ENCODE results near the gene CD247.

The CD247 gene

DNA sequence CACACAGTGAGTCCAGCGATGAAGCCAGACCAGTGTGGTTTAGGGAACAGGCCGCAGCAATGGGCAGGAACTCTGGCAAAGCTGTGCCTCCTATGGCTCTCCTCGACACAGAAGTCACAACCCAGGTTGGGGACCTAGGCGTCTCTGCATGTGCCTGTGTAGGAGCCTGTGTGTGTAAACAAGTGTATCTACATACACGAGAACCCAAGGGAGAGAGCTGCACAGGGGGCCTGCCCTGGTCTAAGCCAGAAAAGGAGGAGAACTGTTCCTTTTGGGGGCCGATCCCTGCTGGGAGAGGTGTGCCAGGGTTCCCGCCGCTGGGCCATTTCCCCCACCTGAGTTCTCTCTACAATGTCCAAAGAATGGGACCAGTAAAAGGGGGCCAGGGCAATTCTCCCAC is 56.0 kb downstream of the CD247 start:
- no peaks in the 10 kb centered on the region for H3K9me3 Mint-ChIP-seq
- ATAC-seq (ENCODE audit: low read depth), result no peak
- H3K4me3 Mint-ChIP-seq, result no peak overlapping the region
- H3K4me1 Mint-ChIP-seq, result peaks cover 2% of the 10 kb centered on the region
- no peaks in the 10 kb centered on the region for H3K36me3 Mint-ChIP-seq
- peaks cover 2% of the 10 kb centered on the region for H3K27me3 Mint-ChIP-seq
- H3K27ac Mint-ChIP-seq, result no peak overlapping the region
- DNase-seq (ENCODE audit: low spot score in 2 of 2), result no peak

DNA sequence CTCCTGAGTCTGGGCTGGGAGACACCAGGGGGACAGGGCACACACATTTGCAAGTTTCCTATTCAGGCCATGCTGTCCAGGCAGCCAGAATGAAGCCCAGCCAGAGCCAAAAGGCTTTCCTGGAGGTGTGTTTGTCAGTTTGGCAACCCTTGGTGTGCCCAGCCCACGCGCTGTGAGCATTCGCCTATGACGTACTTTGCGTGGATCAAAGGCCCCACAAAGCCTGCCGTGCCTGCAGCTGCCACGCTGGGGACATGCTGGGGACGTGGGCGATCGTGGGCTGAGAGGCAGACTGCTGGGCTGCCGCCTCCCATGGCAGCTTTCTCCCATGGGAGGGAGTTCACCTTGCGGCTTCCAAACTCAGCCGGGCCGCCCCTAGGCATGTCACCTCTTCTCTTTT is 57.5 kb downstream of the CD247 start:
- Mint-ChIP-seq H3K27ac (no peak overlapping the region), H3K4me1 (peaks cover 11% of the 10 kb centered on the region), H3K4me3 (no peak overlapping the region), H3K27me3 (peaks cover 2% of the 10 kb centered on the region), H3K36me3 (no peaks in the 10 kb centered on the region), H3K9me3 (no peaks in the 10 kb centered on the region)
- no peak for ATAC-seq (ENCODE audit: low read depth)
- DNase-seq (ENCODE audit: low spot score in 2 of 2), result no peak

GRCh38 chr1:167457936-167458584 is 60.3 kb downstream of the CD247 start:
- DNase-seq (ENCODE audit: low spot score in 2 of 2), result no peak
- Mint-ChIP-seq H3K9me3 (no peaks in the 10 kb centered on the region), H3K36me3 (no peaks in the 10 kb centered on the region), H3K4me1 (peaks cover 13% of the 10 kb centered on the region), H3K4me3 (no peak overlapping the region), H3K27ac (peak overlapping the region; percentile 15), H3K27me3 (peaks cover 2% of the 10 kb centered on the region)
- no peak for ATAC-seq (ENCODE audit: low read depth)

DNA sequence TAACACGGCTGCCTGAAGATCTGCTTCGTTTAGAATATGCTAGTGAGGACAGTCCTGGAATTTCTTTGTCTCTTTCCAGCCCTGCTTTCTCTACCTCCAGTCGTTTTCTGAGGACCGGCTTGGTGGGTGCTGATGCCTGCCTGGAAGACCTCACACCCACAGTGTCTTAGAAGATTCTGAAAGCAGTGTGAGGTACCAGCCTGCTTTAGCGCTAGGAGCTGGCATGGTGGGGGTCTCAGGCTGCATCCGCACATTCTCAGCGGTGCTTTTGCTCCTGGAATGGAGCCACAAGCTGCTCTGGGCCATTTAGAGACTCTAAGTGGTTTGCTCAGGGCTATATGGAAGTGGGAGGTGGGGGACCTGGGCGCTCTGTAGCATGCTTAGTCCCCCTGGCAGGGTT is 61.4 kb downstream of the CD247 start:
- Mint-ChIP-seq H3K36me3 (no peaks in the 10 kb centered on the region), H3K27ac (peak overlapping the region; percentile 89), H3K4me3 (no peak overlapping the region), H3K4me1 (peaks cover 13% of the 10 kb centered on the region), H3K9me3 (no peaks in the 10 kb centered on the region), H3K27me3 (peaks cover 2% of the 10 kb centered on the region)
- ATAC-seq (ENCODE audit: low read depth), result no peak
- DNase-seq (ENCODE audit: low spot score in 2 of 2), result no peak

DNA sequence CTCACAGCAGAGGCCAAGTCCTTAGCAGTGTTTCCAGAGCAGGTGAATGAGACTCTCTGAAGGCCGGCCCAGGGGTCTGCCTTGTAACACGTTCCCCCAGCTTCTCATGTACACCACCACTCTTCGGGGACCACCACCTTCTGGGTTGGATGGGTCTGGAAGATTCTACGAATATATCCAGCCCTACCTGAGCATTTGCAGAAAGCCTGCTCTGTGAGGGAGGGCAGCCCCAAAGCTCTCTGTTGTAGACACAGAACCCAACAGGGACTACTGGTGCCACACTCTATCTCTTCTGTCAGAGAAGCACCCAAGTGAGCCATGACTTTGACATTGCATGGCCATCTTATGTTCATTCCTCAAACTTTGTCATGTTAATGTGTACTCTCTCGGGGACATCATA is 61.8 kb downstream of the CD247 start:
- H3K4me1 Mint-ChIP-seq, result peaks cover 13% of the 10 kb centered on the region
- no peak for ATAC-seq (ENCODE audit: low read depth)
- H3K27me3 Mint-ChIP-seq, result peaks cover 2% of the 10 kb centered on the region
- no peaks in the 10 kb centered on the region for H3K9me3 Mint-ChIP-seq
- H3K36me3 Mint-ChIP-seq, result no peaks in the 10 kb centered on the region
- no peak for DNase-seq (ENCODE audit: low spot score in 2 of 2)
- peak overlapping the region; percentile 87 for H3K4me3 Mint-ChIP-seq
- peak overlapping the region; percentile 89 for H3K27ac Mint-ChIP-seq

DNA sequence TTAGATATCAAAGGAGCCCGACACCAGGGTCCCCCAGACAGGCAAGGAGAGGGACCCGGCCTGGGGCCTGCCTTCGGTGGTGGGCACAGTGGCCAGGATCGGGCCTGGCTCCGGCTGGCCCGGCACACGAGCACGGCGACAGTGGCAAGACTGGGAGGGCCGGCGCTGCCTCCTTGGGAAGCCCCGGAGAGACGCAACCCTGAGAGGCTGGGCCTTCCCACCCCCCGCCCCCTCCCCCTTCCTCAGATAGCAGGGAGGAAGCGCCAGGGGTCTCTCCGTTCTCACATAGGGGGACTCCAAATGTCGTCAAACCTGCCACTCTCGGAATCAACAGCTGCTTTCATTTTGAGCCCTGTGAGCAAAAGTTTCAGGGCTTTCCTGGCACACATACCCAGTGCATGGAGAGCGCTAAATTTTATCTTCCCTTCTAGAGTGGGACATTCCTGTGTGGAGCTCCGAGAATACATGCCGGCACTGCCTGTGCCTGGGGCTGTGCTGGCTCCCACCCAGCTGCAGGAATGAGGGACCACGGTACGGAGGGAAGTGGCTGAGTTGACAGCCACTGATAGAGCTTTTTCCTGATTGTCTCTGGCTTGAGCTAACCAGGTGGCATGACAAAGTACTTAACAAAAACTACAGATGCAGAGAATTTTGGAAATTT is 62.4 kb downstream of the CD247 start:
- no peaks in the 10 kb centered on the region for H3K9me3 Mint-ChIP-seq
- DNase-seq (ENCODE audit: low spot score in 2 of 2) (no peak), ATAC-seq (ENCODE audit: low read depth) (peak; percentile 60)
- H3K4me3 Mint-ChIP-seq, result peak overlapping the region; percentile 87
- H3K27me3 Mint-ChIP-seq, result peaks cover 2% of the 10 kb centered on the region
- peak overlapping the region; percentile 89 for H3K27ac Mint-ChIP-seq
- H3K4me1 Mint-ChIP-seq, result peaks cover 13% of the 10 kb centered on the region
- no peaks in the 10 kb centered on the region for H3K36me3 Mint-ChIP-seq

GRCh38 chr1:167454894-167455785 is 63.2 kb downstream of the CD247 start:
- Mint-ChIP-seq H3K27ac (peak overlapping the region; percentile 55), H3K9me3 (no peaks in the 10 kb centered on the region), H3K36me3 (no peaks in the 10 kb centered on the region), H3K4me3 (peak overlapping the region; percentile 87), H3K27me3 (peaks cover 2% of the 10 kb centered on the region), H3K4me1 (peaks cover 16% of the 10 kb centered on the region)
- ATAC-seq (ENCODE audit: low read depth) (peak; percentile 80), DNase-seq (ENCODE audit: low spot score in 2 of 2) (peak; percentile 45 to 59)

- no peak for DNase-seq (ENCODE audit: low spot score in 2 of 2)
- no peaks in the 10 kb centered on the region for H3K36me3 Mint-ChIP-seq
These were observed 63.9 kb downstream of the CD247 start for GRCh38 chr1:167454304-167454893.

DNA sequence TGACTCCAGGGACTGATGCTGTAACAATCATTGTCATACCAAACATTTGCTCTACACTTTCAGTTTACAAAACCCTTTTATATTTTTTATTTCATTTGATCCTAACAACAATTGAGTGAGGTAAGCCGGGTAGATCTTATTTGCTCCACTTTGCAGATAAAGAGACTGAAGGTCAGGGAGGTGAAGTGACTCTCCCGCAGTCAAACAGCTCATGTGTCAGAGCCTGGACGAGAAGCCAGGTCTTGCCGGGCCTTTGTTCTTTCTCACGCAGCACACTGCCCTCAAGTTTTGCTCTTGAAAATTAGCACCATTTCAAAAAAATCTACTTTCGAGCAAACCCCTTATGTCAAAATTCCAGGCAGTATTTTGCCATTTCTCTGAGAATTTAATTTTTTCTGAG is 65.2 kb downstream of the CD247 start:
- Mint-ChIP-seq H3K9me3 (no peaks in the 10 kb centered on the region), H3K27me3 (peaks cover 2% of the 10 kb centered on the region), H3K27ac (no peak overlapping the region), H3K4me1 (peaks cover 16% of the 10 kb centered on the region), H3K36me3 (no peaks in the 10 kb centered on the region), H3K4me3 (no peak overlapping the region)
- no peak for DNase-seq (ENCODE audit: low spot score in 2 of 2)
- ATAC-seq (ENCODE audit: low read depth), result no peak

More at GRCh38 chr1:167454304-167454893, 63.9 kb downstream of the CD247 start:
- Mint-ChIP-seq H3K27me3 (peaks cover 2% of the 10 kb centered on the region), H3K4me1 (peaks cover 16% of the 10 kb centered on the region), H3K9me3 (no peaks in the 10 kb centered on the region), H3K4me3 (peak overlapping the region; percentile 87), H3K27ac (no peak overlapping the region)
- ATAC-seq (ENCODE audit: low read depth), result no peak

DNA sequence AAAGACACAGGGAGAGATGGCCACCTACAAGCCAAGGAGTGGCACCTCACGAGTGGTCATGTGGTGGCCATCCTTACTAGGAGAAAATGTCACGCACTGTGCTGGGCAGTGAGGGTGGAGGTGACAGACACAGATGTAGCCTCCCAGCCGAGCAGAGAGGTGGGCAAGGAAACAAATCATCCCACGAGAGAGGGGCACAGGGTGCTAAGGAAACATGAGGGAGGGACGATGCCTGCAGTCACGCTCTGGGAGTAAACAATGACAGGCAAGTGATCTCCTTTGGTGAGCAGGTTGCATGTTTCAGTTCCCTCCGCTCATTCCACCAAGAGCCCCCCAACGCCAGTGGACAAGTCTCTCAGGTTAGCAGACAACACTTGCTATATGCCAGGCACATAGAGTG is 65.8 kb downstream of the CD247 start:
- Mint-ChIP-seq H3K9me3 (no peaks in the 10 kb centered on the region), H3K27me3 (peaks cover under 1% of the 10 kb centered on the region), H3K36me3 (no peaks in the 10 kb centered on the region), H3K4me1 (peaks cover 22% of the 10 kb centered on the region), H3K4me3 (no peak overlapping the region), H3K27ac (no peak overlapping the region)
- ATAC-seq (ENCODE audit: low read depth) (no peak), DNase-seq (ENCODE audit: low spot score in 2 of 2) (no peak)

DNA sequence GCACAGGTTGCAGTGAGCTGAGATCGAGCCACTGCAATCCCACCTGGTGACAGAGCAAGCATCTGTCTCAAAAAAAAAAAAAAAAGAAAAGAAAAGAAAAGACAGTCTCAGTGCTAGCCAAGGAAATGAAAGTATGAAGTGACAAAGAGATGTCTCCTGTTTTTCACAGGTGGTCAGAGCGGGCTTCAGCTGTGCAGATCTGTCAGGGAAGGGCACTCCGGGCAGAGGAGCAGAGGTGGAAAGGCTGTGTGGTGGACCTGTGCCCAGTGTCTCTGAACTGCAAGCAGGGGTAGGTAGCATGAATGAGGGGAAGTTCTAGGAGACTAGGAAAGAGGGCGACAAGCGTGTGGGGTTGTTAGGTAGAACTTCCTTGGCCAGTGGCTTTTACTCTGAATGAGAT is 67.5 kb downstream of the CD247 start:
- no peaks in the 10 kb centered on the region for H3K27me3 Mint-ChIP-seq
- DNase-seq (ENCODE audit: low spot score in 2 of 2), result no peak
- no peaks in the 10 kb centered on the region for H3K9me3 Mint-ChIP-seq
- no peaks in the 10 kb centered on the region for H3K36me3 Mint-ChIP-seq
- no peak for ATAC-seq (ENCODE audit: low read depth)
- peaks cover 17% of the 10 kb centered on the region for H3K4me1 Mint-ChIP-seq
- no peak overlapping the region for H3K4me3 Mint-ChIP-seq
- H3K27ac Mint-ChIP-seq, result no peak overlapping the region

- Mint-ChIP-seq H3K9me3 (no peaks in the 10 kb centered on the region), H3K4me1 (peaks cover 15% of the 10 kb centered on the region), H3K27me3 (no peaks in the 10 kb centered on the region), H3K4me3 (peak overlapping the region; percentile 43), H3K27ac (peak overlapping the region; percentile 74), H3K36me3 (no peaks in the 10 kb centered on the region)
- peak; percentile 27 to 52 for DNase-seq (ENCODE audit: low spot score in 2 of 2)
- peak; percentile 99 for ATAC-seq (ENCODE audit: low read depth)
These were observed 70.7 kb downstream of the CD247 start for GRCh38 chr1:167447521-167448136.

- Mint-ChIP-seq H3K4me1 (peaks cover 19% of the 10 kb centered on the region), H3K27me3 (no peaks in the 10 kb centered on the region), H3K27ac (peak overlapping the region; percentile 74), H3K4me3 (no peak overlapping the region), H3K9me3 (no peaks in the 10 kb centered on the region), H3K36me3 (no peaks in the 10 kb centered on the region)
- ATAC-seq (ENCODE audit: low read depth) (no peak), DNase-seq (ENCODE audit: low spot score in 2 of 2) (no peak)
These were observed 71.4 kb downstream of the CD247 start for GRCh38 chr1:167446966-167447365.

Data from memory B cell (primary cell).